AG04450 (cell line): ENCODE measurements around the gene LTBP1. TPM values are rescaled to one million over a fixed set of nuclear protein-coding genes. Genes with fewer than 3 reads are reported as not detected.

Experiments
- CTCF ChIA-PET: fragments of 300-600, 350-600 bp; formaldehyde crosslinking; extraction: SDS; loops from one replicate; lab custom pipeline; 2022; ENCODE audit warnings: antibody characterized with exemption, inconsistent platforms; lab: Charles Lee
- POLR2A ChIA-PET: fragments of 350-600 bp; formaldehyde crosslinking; extraction: SDS; loops from one replicate; lab custom pipeline; 2021; ENCODE audit warnings: antibody characterized with exemption, inconsistent platforms; lab: Yijun Ruan, JAX
- DNase-seq: peaks from one replicate; pipeline ENCODE4 v3.0.0-alpha.2; 2011; ENCODE audit warnings: low read depth, low spot score
- H3K27ac ChIP-seq: one replicate; pipeline ENCODE4 v1.5.1; 2012; ENCODE audit warnings: low read depth, low read length, control low read depth
- H3K27me3 ChIP-seq: one replicate; pipeline ENCODE4 v1.6.0; 2012; ENCODE audit warnings: low read length; ENCODE audit not compliant: control insufficient read depth, insufficient read depth
- H3K4me3 ChIP-seq: 2 replicates; pipeline ENCODE4 v1.5.1; 2011; ENCODE audit warnings: mild to moderate bottlenecking, low read depth, low read length, control low read depth
- H3K9me3 ChIP-seq: 2 replicates; pipeline ENCODE4 v1.5.1; 2012; ENCODE audit warnings: low read length; ENCODE audit not compliant: control insufficient read depth, insufficient read depth
- CTCF ChIP-seq: IDR thresholded peaks from 2 replicates; pipeline ENCODE4 v1.5.1; 2011; ENCODE audit warnings: low read depth, low read length, control low read depth, inconsistent platforms
- polyA plus RNA-seq: library from polyadenylated mRNA; depleted of rRNA; stranded (reverse); fragments of >200 nt; gene quantifications from 2 replicates; pipeline ENCODE4 v1.2.3, GENCODE V29; 2011

The LTBP1 gene
- polyA plus RNA-seq, 1 experiment: 517 TPM

GRCh38 chr2:33077311-33077710 lies 130.6 kb downstream of the LTBP1 start:
- TF ChIP-seq CTCF: no peak
- Histone ChIP-seq H3K4me3 (no peak overlapping the region), H3K9me3 (no peaks in the 10 kb centered on the region), H3K27me3 (no peaks in the 10 kb centered on the region), H3K27ac (no peak overlapping the region)
- ChIA-PET POLR2A (no interaction called here), CTCF (no interaction called here)
- DNase-seq: no peak

DNA sequence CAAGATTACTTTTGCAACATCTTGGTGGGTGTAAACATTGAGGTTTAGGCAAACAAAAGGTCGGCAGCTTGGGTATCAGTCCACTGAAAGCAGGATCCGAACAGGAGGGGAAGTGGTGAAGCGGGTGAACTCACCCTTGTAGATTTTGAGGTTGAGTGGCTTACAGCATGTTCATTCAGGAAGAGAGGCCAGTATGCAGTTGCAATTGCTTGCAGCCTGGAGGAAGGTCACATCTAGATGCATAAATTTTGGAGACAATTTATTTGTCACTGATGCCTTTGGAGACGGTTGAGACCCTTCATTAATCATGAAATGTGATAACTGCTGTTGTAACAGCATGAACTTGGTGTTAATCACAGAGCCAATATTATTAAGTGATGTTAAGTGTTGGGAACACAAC lies 131.1 kb downstream of the LTBP1 start:
- Histone ChIP-seq H3K27ac (no peak overlapping the region), H3K27me3 (no peaks in the 10 kb centered on the region), H3K9me3 (no peaks in the 10 kb centered on the region), H3K4me3 (no peak overlapping the region)
- CTCF ChIA-PET: no interaction called here
- POLR2A ChIA-PET: no interaction called here
- DNase-seq: no peak
- no peak for TF ChIP-seq CTCF

- POLR2A ChIA-PET: no interaction called here
These were observed 134.9 kb downstream of the LTBP1 start for GRCh38 chr2:33081691-33082090.

DNA sequence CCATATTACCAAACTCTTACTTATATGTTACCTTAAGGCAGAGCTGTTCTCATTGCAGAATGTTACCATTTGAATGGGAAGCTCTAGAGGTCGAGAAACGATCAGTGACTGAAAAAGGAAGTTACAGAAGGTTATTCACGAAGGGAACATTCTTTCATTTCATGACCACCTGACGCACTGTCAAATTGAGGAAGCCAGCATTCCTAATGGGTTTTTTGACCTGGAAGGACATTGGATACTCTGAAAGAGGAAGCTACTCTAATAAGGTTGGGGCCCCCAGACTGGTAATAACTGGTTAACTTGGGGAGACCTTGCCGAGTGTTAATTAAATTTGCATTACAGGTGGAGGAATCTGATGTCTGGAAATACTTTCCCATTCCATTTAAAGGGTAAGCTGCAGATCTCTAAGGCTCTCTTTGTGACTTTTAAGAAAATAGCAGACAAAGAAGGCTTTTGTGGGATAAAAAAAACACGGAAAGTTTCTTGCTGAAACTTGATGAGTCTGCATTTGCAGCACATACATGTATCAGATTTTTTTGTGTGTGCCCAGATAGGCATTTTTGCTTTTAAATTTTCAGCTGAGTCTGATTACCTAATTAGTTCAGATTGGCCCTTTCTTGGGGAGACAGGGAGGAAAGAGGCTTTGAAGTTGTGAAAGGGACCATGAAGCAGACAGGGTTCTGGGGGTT lies 137.1 kb downstream of the LTBP1 start:
- CTCF ChIA-PET: no interaction called here
- Histone ChIP-seq H3K9me3 (no peaks in the 10 kb centered on the region), H3K27me3 (no peaks in the 10 kb centered on the region), H3K4me3 (no peak overlapping the region), H3K27ac (no peak overlapping the region)
- no peak for TF ChIP-seq CTCF
- POLR2A ChIA-PET: no interaction called here
- DNase-seq: no peak

More at GRCh38 chr2:33081691-33082090, 134.9 kb downstream of the LTBP1 start:
- no peak overlapping the region for H3K4me3 ChIP-seq
- H3K27me3 ChIP-seq: no peaks in the 10 kb centered on the region
- H3K27ac ChIP-seq: no peak overlapping the region
- CTCF ChIA-PET: no interaction called here
- no peaks in the 10 kb centered on the region for H3K9me3 ChIP-seq
- no peak for TF ChIP-seq CTCF
- DNase-seq: no peak

DNA sequence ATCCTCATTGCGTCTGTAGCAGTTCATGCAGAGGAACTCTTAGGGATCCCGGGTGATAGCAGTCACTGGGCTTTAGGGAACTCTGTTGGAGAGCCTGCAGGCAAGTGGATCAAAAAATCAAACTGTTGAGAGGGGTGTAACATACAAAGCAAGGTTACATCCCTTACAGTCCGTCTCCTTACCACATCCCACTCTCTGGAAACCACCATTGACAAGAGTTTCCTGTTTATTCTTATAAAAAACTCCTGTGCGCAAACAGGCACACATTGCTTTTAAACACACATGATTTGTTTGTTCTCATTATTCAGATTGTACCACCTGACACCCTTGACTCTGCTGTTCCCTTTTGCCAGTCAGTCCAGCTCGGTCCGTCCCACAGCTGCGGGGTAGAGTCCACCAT lies 137.7 kb downstream of the LTBP1 start:
- DNase-seq: no peak
- CTCF ChIA-PET: no interaction called here
- no peaks in the 10 kb centered on the region for H3K9me3 ChIP-seq
- no peak overlapping the region for H3K27ac ChIP-seq
- no peak for TF ChIP-seq CTCF
- no peaks in the 10 kb centered on the region for H3K27me3 ChIP-seq
- POLR2A ChIA-PET: no interaction called here
- H3K4me3 ChIP-seq: no peak overlapping the region
